Testis (tissue), 3 donors: ENCODE data around the gene SAP30BP. TPM values are rescaled to one million over a fixed set of nuclear protein-coding genes. Genes with fewer than 3 reads are reported as not detected.

ENCODE experiments used
- DNase-seq: peaks from one replicate; pipeline ENCODE4 v3.0.0-alpha.2; 2019
- H3K27ac ChIP-seq, 2 donors: fragments of 200-600 bp; sonication (generic); one replicate each; pipeline ENCODE4 v1.5.1; 2019
- H3K27me3 ChIP-seq: fragments of 200-600 bp; sonication (generic); one replicate; pipeline ENCODE4 v1.5.1; 2019
- H3K36me3 ChIP-seq: fragments of 200-600 bp; sonication (generic); one replicate; pipeline ENCODE4 v1.5.1; 2017; ENCODE audit warnings: low read depth; ENCODE audit errors: missing control alignments
- H3K4me1 ChIP-seq: fragments of 200-600 bp; sonication (generic); one replicate; pipeline ENCODE4 v1.5.1; 2019
- H3K4me3 ChIP-seq, 2 donors: fragments of 200-600 bp; sonication (generic); one replicate each; pipeline ENCODE4 v1.5.1; 2017 to 2019
- H3K9me3 ChIP-seq: fragments of 200-600 bp; sonication (generic); one replicate; pipeline ENCODE4 v1.5.1; 2017
- CTCF ChIP-seq, 3 experiments: fragments of 450-650 bp in 2 of 3; fragments of 200-600 bp in 1 of 3; sonication (generic) in 1 of 3; IDR thresholded peaks; one replicate each; pipeline ENCODE4 v1.5.1; 2016 to 2019; ENCODE audit warnings: antibody characterized with exemption in 3 of 3, mild to moderate bottlenecking in 2 of 3, moderate library complexity in 1 of 3
- POLR2A ChIP-seq: fragments of 450-650 bp; IDR thresholded peaks from one replicate; pipeline ENCODE4 v1.6.1; 2017; ENCODE audit warnings: antibody characterized with exemption, mild to moderate bottlenecking, moderate library complexity
- WGBS, 2 donors: methylation state at CpG; one replicate each; pipeline ENCODE4 v1.1.5; 2018; 5-methylcytosine and 5-hydroxymethylcytosine counted together
- intact Hi-C: fragments of 100-400 bp; cut with DNase I; formaldehyde crosslinking; loops from one replicate; pipeline ENCODE4 v1.15.1; 2023; ENCODE audit warnings: low total_unique reads
- polyA plus RNA-seq: library from polyadenylated mRNA; stranded (reverse); fragments of 350-450 nt; fragmentation: Illumina TruSeq; extraction: RNeasy Lipid Tissue Mini Kit (QIAGEN cat#74804); gene quantifications from one replicate; pipeline ENCODE4 v1.2.3, GENCODE V29; 2014; ENCODE audit warnings: low read depth, low replicate concordance; ENCODE audit not compliant: insufficient read depth
- total RNA-seq, 2 donors: library from RNA; depleted of rRNA; stranded (reverse); fragments of >200 nt; gene quantifications; one replicate each; pipeline ENCODE4 v1.2.3, GENCODE V29; 2016

The SAP30BP gene
- total and polyA plus RNA-seq, 3 donors from 2014 or later = 78.4 to 95.9 (median 86.9) TPM

GRCh38 chr17:75723171-75723930, 56.2 kb downstream of the SAP30BP start:
- 85% methylated on average over 18 of the region's 18 CpGs; no CpG with 5 or more reads in 1 of the 2 donors for WGBS, 2 donors
- no peak overlapping the region for H3K27ac ChIP-seq
- DNase-seq = no peak
- no peaks in the 10 kb centered on the region for H3K27me3 ChIP-seq
- intact Hi-C loops = no loop called here
- peaks cover 2% of the 10 kb centered on the region for H3K4me1 ChIP-seq
- TF ChIP-seq POLR2A (no peak), CTCF (IDR thresholded peaks at IDR 0.05) (no peak)
- H3K9me3 ChIP-seq = no peaks in the 10 kb centered on the region
- no peak overlapping the region for H3K4me3 ChIP-seq
- no peaks in the 10 kb centered on the region for H3K36me3 ChIP-seq

- intact Hi-C loops = no loop called here
- Histone ChIP-seq H3K4me3 (no peak overlapping the region), H3K36me3 (no peaks in the 10 kb centered on the region), H3K4me1 (peaks cover 2% of the 10 kb centered on the region), H3K27ac (no peak overlapping the region), H3K9me3 (no peaks in the 10 kb centered on the region), H3K27me3 (no peaks in the 10 kb centered on the region)
- TF ChIP-seq CTCF (IDR thresholded peaks at IDR 0.05) = no peak
- TF ChIP-seq POLR2A = no peak
- 85 to 86% methylated on average over 17 to 23 of the region's 23 CpGs for WGBS, 2 donors
- DNase-seq = no peak
Measured at GRCh38 chr17:75724016-75725003, 57.2 kb downstream of the SAP30BP start.

GRCh38 chr17:75725504-75725903, 58.4 kb downstream of the SAP30BP start:
- H3K9me3 ChIP-seq = no peaks in the 10 kb centered on the region
- intact Hi-C loops = no loop called here
- no peak overlapping the region for H3K27ac ChIP-seq
- H3K4me1 ChIP-seq = peaks cover 2% of the 10 kb centered on the region
- H3K4me3 ChIP-seq = no peak overlapping the region
- H3K27me3 ChIP-seq = no peaks in the 10 kb centered on the region
- WGBS, 2 donors = 97 to 99% methylated on average over 7 of the region's 7 CpGs
- TF ChIP-seq CTCF (IDR thresholded peaks at IDR 0.05) (no peak), POLR2A (no peak)
- H3K36me3 ChIP-seq = no peaks in the 10 kb centered on the region
- no peak for DNase-seq

- TF ChIP-seq POLR2A = no peak
- no peak for TF ChIP-seq CTCF (IDR thresholded peaks at IDR 0.05)
- intact Hi-C loops = no loop called here
- Histone ChIP-seq H3K27me3 (no peaks in the 10 kb centered on the region), H3K4me1 (no peaks in the 10 kb centered on the region), H3K36me3 (no peaks in the 10 kb centered on the region), H3K9me3 (no peaks in the 10 kb centered on the region), H3K27ac (no peak overlapping the region), H3K4me3 (no peak overlapping the region)
- no peak for DNase-seq
- 89 to 100% methylated on average over 1 to 18 of the region's 18 CpGs for WGBS, 2 donors
Measured at GRCh38 chr17:75727391-75727790, 60.3 kb downstream of the SAP30BP start.
